ENCODE measurements around the gene SIMC1.

DNA sequence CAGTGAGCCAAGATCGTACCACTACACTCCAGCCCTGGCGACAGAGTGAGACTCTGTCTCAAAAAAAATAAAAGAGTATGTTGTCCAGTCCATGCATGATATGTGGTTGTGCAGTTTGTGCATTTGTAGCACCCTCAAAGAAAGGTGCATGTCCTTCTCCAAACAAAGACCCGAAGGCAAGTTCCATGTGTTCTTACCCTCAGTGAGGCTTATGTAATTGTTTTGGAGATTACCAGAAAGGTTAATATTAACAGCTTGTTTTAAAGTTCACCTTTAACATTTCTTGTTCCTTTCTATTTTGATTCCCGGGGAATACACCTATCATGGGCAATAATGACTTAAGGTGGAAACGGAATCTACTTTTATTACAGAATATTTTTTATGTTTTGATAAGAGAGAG lies 101.1 kb downstream of the SIMC1 start:
- no peak for TF ChIP-seq POLR2AphosphoS5 (IDR thresholded peaks at IDR 0.05; ENCODE audit: insufficient read depth, low read depth, low read length)
- no peak for TF ChIP-seq MYC (IDR thresholded peaks at IDR 0.05; ENCODE audit: low read depth, low read length)
- TF ChIP-seq, protein P1, sequence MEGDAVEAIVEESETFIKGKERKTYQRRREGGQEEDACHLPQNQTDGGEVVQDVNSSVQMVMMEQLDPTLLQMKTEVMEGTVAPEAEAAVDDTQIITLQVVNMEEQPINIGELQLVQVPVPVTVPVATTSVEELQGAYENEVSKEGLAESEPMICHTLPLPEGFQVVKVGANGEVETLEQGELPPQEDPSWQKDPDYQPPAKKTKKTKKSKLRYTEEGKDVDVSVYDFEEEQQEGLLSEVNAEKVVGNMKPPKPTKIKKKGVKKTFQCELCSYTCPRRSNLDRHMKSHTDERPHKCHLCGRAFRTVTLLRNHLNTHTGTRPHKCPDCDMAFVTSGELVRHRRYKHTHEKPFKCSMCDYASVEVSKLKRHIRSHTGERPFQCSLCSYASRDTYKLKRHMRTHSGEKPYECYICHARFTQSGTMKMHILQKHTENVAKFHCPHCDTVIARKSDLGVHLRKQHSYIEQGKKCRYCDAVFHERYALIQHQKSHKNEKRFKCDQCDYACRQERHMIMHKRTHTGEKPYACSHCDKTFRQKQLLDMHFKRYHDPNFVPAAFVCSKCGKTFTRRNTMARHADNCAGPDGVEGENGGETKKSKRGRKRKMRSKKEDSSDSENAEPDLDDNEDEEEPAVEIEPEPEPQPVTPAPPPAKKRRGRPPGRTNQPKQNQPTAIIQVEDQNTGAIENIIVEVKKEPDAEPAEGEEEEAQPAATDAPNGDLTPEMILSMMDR (IDR thresholded peaks at IDR 0.05; ENCODE audit: extremely low read depth in 1 of 2, insufficient read depth in 1 of 2, low read depth in 1 of 2, low read length in 2 of 2), result no peak
- no peak for TF ChIP-seq POLR2A (IDR thresholded peaks at IDR 0.05; ENCODE audit: low read depth, low read length)
- TF ChIP-seq EZH2 (IDR thresholded peaks at IDR 0.05; ENCODE audit: borderline replicate concordance, low read depth, low read length, severe bottlenecking), result no peak
- no peak for TF ChIP-seq GATA2 (IDR thresholded peaks at IDR 0.05; ENCODE audit: insufficient read depth, insufficient read length, low read depth, low read length)
- TF ChIP-seq FOS (IDR thresholded peaks at IDR 0.05; ENCODE audit: borderline replicate concordance, insufficient read depth, low read length), result no peak
- TF ChIP-seq, protein P2, sequence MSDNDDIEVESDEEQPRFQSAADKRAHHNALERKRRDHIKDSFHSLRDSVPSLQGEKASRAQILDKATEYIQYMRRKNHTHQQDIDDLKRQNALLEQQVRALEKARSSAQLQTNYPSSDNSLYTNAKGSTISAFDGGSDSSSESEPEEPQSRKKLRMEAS (IDR thresholded peaks at IDR 0.05; ENCODE audit: insufficient read depth, insufficient read length), result no peak

All from endothelial cell of umbilical vein (primary cell).